ENCODE measurements around the gene MAP3K13. TPM values are rescaled to one million over a fixed set of nuclear protein-coding genes. Genes with fewer than 3 reads are reported as not detected.
A peak's percentile ranks its signal among the peaks of the same experiment; 100 is the strongest.
"Not testable (repeated sequence)": the region's sequence is repeated elsewhere in the genome, so short reads cannot be mapped to it uniquely, and the experiment has no call there.

MAP3K13 gene
- total and polyA plus RNA-seq, 3 experiments from 2014 or later: 14.1 to 41.0 (median 15.2) TPM

DNA sequence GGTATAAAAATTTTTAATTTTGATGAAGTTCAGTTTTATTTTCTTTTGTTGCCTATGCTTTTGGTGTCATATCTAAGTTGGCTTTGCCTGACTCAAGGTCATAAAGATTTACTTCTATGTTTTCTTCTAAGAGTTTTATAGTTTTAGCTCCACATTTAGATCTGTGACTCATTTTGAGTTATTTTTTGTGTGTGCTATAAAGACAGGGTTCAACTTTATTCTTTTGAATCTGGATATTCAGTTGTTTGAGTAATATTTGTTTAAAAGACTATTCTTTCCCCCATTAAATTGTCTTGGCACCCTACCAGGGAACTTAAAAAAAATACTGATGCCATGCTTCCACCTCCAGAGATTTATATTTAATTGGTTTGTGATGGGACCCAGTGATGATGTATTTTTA lies 4.0 kb downstream of the MAP3K13 start:
- no peak overlapping the region for H3K27ac ChIP-seq (ENCODE audit: low read depth, low read length)
- peaks cover 13% of the 10 kb centered on the region for H3K4me1 ChIP-seq (ENCODE audit: insufficient read depth, low read length)
- no peaks in the 10 kb centered on the region for H3K9me3 ChIP-seq (ENCODE audit: low read length)
- no peaks in the 10 kb centered on the region for H3K36me3 ChIP-seq (ENCODE audit: insufficient read depth, low read length)
- no peak overlapping the region for H3K4me3 Mint-ChIP-seq
- no peaks in the 10 kb centered on the region for H3K9me3 Mint-ChIP-seq
- peaks cover 10 to 17% (median 15%) of the 10 kb centered on the region in 3 donors for H3K4me1 Mint-ChIP-seq
- ChIA-PET POLR2A (no interaction called here), CTCF (no interaction called here)
- H3K27me3 ChIP-seq (ENCODE audit: insufficient read depth, low read length, poor library complexity, severe bottlenecking): peaks cover 18% of the 10 kb centered on the region
- peaks cover 29 to 67% of the 10 kb centered on the region in 2 donors for H3K27me3 Mint-ChIP-seq
- no peak for DNase-seq
- no peaks in the 10 kb centered on the region for H3K36me3 Mint-ChIP-seq
- H3K27ac Mint-ChIP-seq: no peak overlapping the region
- H3K4me3 ChIP-seq (ENCODE audit: low read length): no peak overlapping the region

DNA sequence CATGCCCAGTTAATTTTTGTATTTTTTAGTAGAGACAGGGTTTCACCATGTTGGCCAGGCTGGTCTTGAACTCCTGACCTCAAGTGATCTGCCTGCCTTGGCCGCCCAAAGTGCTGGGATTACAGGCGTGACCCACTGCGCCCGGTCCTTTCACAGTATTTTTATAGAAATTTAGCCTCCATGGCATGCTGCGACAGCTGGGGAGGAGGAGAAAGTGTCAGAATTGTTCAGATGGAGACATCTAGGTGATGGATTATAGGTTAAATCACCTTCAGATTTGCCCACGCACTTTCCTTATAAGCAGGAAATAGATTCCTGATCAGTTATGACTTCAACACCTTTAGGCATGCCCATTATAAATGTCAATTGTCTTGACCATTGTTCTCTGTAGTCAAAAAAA lies 7.4 kb downstream of the MAP3K13 start:
- H3K27ac ChIP-seq (ENCODE audit: low read depth, low read length); H3K27ac Mint-ChIP-seq; H3K36me3 ChIP-seq (ENCODE audit: insufficient read depth, low read length); CTCF ChIA-PET; POLR2A ChIA-PET; H3K9me3 Mint-ChIP-seq; H3K4me3 Mint-ChIP-seq; H3K36me3 Mint-ChIP-seq; H3K27me3 ChIP-seq (ENCODE audit: insufficient read depth, low read length, poor library complexity, severe bottlenecking); H3K4me1 Mint-ChIP-seq; H3K4me1 ChIP-seq (ENCODE audit: insufficient read depth, low read length); DNase-seq; H3K4me3 ChIP-seq (ENCODE audit: low read length); H3K9me3 ChIP-seq (ENCODE audit: low read length): not testable (repeated sequence)
- peaks cover 12 to 35% of the 10 kb centered on the region in 2 donors for H3K27me3 Mint-ChIP-seq

DNA sequence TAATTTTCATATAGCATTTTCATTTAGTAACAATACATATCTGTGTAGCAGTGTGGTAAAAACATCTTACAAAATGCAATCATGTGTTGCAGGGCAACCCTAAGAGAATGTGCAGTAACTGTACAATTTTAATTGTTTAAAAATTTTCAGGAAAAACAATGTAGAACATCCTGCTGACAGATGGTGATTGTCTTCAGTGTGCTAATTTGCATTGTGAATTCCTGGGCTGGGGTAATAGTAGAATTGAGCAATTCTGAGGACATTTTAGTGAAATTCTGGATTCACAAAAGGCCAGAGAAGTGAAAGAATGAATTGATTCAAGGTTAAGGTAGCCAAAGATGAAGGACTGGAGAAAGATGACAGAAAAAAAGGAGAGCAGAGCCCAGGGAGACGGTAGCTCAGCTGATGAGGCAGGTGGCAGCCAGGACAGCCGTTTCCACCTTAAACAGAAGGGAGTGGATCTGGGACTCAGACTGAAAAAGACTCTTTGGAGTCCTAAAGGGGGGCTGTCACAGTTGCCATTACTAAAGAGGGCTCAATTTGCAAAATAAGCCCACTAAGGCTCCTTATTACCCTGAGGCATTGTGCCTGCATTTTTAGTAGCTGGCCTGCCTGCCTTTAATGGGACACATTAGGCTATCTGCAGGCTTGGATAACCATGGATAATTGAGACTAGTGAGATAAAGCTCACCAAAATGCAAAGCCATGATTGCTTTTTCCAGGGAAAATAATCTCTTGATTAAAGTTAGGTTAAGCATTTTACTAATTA lies 8.6 kb downstream of the MAP3K13 start:
- H3K4me1 ChIP-seq (ENCODE audit: insufficient read depth, low read length): no peaks in the 10 kb centered on the region
- no peak for DNase-seq
- Mint-ChIP-seq H3K27ac (peak overlapping the region in 1 of 8 donors; percentile 82), H3K4me3 (no peak overlapping the region), H3K27me3 (peaks cover 6 to 24% of the 10 kb centered on the region in 2 donors), H3K9me3 (no peaks in the 10 kb centered on the region), H3K4me1 (no peaks in the 10 kb centered on the region), H3K36me3 (no peaks in the 10 kb centered on the region)
- POLR2A ChIA-PET: no interaction called here
- no peaks in the 10 kb centered on the region for H3K36me3 ChIP-seq (ENCODE audit: insufficient read depth, low read length)
- H3K27ac ChIP-seq (ENCODE audit: low read depth, low read length): no peak overlapping the region
- no peaks in the 10 kb centered on the region for H3K9me3 ChIP-seq (ENCODE audit: low read length)
- CTCF ChIA-PET: no interaction called here
- H3K4me3 ChIP-seq (ENCODE audit: low read length): no peak overlapping the region
- no peaks in the 10 kb centered on the region for H3K27me3 ChIP-seq (ENCODE audit: insufficient read depth, low read length, poor library complexity, severe bottlenecking)

DNA sequence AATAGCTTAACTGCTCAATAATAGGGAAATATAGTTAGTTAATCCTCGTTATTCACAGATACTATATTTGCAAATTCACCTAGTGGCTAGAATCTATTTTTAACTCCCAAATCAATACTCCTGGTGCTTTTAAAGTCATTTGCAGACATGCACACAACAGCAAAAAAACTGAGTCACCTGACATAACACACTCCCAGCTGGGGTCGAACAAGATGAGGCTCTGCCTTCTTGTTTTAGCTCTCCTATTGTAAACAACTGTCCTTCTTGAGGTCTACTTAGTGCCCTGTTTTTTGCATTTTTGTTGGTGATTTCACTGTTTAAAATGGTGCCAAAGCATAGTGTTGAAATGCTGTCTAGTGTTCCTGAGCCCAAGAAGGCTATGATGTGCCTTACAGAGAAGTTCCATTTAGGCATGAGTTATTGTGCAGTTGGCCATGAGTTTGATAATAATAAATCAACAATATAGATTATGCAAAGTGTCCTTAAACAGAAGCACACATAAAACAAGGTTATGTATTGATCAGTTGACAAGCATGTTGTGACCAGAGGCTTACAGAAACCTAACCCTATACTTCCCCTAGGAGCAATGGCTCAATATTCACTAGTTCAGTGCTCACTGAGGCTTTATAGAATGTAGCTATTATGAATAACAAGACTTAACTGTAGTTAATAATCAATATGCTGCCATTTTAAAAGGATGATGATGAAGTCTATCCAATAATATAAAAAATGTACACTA lies 18.6 kb downstream of the MAP3K13 start:
- no peak overlapping the region for H3K4me3 ChIP-seq (ENCODE audit: low read length)
- H3K4me3 Mint-ChIP-seq: no peak overlapping the region
- H3K27me3 ChIP-seq (ENCODE audit: insufficient read depth, low read length, poor library complexity, severe bottlenecking): no peaks in the 10 kb centered on the region
- POLR2A ChIA-PET: no interaction called here
- H3K36me3 Mint-ChIP-seq: no peaks in the 10 kb centered on the region
- H3K27ac ChIP-seq (ENCODE audit: low read depth, low read length): no peak overlapping the region
- peaks cover 6 to 12% of the 10 kb centered on the region in 2 donors for H3K27me3 Mint-ChIP-seq
- no peak overlapping the region for H3K27ac Mint-ChIP-seq
- H3K4me1 Mint-ChIP-seq: no peaks in the 10 kb centered on the region
- no peak for DNase-seq
- H3K36me3 ChIP-seq (ENCODE audit: insufficient read depth, low read length): no peaks in the 10 kb centered on the region
- no peaks in the 10 kb centered on the region for H3K9me3 ChIP-seq (ENCODE audit: low read length)
- CTCF ChIA-PET: no interaction called here
- no peaks in the 10 kb centered on the region for H3K4me1 ChIP-seq (ENCODE audit: insufficient read depth, low read length)
- H3K9me3 Mint-ChIP-seq: peaks cover 0 to 1% (median 0%) of the 10 kb centered on the region in 5 donors

DNA sequence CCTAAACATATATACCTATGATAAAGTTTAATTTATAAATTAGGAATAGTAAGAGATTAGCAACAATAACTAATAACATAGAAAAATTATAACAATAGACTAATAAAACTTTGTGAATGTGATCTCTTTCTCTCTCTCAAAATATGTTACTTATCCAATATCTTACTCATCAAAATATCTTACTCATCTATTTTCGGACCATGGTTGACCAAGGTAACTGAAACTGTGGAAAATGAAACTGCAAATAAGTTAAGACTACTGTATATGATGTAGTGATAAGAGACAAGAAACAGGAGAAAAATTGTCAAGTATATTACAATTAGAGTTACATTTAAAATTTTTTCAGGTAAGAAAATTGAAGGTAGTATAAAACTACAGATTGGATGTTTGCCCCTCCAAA lies 19.2 kb downstream of the MAP3K13 start:
- Histone ChIP-seq H3K4me3 (ENCODE audit: low read length) (no peak overlapping the region), H3K36me3 (ENCODE audit: insufficient read depth, low read length) (no peaks in the 10 kb centered on the region), H3K4me1 (ENCODE audit: insufficient read depth, low read length) (no peaks in the 10 kb centered on the region), H3K27ac (ENCODE audit: low read depth, low read length) (no peak overlapping the region), H3K9me3 (ENCODE audit: low read length) (no peaks in the 10 kb centered on the region), H3K27me3 (ENCODE audit: insufficient read depth, low read length, poor library complexity, severe bottlenecking) (no peaks in the 10 kb centered on the region)
- H3K9me3 Mint-ChIP-seq: peaks cover 0 to 2% (median 0%) of the 10 kb centered on the region in 5 donors
- ChIA-PET POLR2A (no interaction called here), CTCF (no interaction called here)
- no peaks in the 10 kb centered on the region for H3K36me3 Mint-ChIP-seq
- peaks cover 6 to 16% of the 10 kb centered on the region in 2 donors for H3K27me3 Mint-ChIP-seq
- no peak overlapping the region for H3K27ac Mint-ChIP-seq
- H3K4me3 Mint-ChIP-seq: no peak overlapping the region
- no peaks in the 10 kb centered on the region for H3K4me1 Mint-ChIP-seq
- DNase-seq: no peak

DNA sequence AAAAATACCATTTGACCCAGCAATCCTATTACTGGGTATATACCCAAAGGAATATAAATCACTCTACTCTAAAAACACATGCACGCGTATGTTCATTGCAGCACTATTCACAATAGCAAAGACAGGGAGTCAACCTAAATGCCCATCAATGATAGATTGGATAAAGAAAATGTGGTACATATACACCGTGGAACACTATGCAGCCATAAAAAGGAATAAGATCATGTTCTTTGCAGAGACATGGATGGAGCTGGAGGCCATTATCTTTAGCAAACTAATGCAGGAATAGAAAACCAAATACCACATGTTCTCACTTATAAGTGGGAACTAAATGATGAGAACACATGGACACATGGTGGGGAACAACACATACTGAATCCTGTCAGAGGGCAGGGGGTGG lies 23.6 kb downstream of the MAP3K13 start:
- CTCF ChIA-PET; POLR2A ChIA-PET; H3K9me3 Mint-ChIP-seq; H3K36me3 Mint-ChIP-seq; H3K4me3 Mint-ChIP-seq; H3K4me1 ChIP-seq (ENCODE audit: insufficient read depth, low read length); H3K27ac Mint-ChIP-seq; DNase-seq; H3K27ac ChIP-seq (ENCODE audit: low read depth, low read length); H3K27me3 ChIP-seq (ENCODE audit: insufficient read depth, low read length, poor library complexity, severe bottlenecking); H3K36me3 ChIP-seq (ENCODE audit: insufficient read depth, low read length); H3K9me3 ChIP-seq (ENCODE audit: low read length); H3K4me1 Mint-ChIP-seq; H3K4me3 ChIP-seq (ENCODE audit: low read length): not testable (repeated sequence)
- H3K27me3 Mint-ChIP-seq: peaks cover 5 to 12% of the 10 kb centered on the region in 2 donors

DNA sequence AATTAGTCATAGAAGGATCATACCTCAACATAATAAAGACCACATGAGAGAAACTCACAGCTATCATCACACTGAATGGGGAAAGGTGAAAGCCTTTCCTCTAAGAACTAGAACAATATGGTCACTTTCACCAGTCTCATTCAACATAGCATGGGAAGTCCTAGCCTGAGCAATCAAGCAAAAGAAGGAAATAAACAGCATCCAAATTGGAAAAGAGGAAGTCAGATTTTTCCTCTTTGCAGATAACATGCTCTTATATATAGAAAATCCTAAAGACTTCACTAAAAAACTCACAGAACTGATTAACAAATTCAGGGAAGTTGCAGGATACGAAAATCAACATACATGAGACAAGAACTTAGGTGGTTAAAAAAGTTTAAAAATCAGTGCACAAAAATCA lies 24.7 kb downstream of the MAP3K13 start:
- Histone ChIP-seq H3K27ac (ENCODE audit: low read depth, low read length) (no peak overlapping the region), H3K4me1 (ENCODE audit: insufficient read depth, low read length) (no peaks in the 10 kb centered on the region), H3K36me3 (ENCODE audit: insufficient read depth, low read length) (no peaks in the 10 kb centered on the region), H3K4me3 (ENCODE audit: low read length) (no peak overlapping the region), H3K9me3 (ENCODE audit: low read length) (no peaks in the 10 kb centered on the region), H3K27me3 (ENCODE audit: insufficient read depth, low read length, poor library complexity, severe bottlenecking) (no peaks in the 10 kb centered on the region)
- H3K27me3 Mint-ChIP-seq: peaks cover 5 to 12% of the 10 kb centered on the region in 2 donors
- ChIA-PET CTCF (no interaction called here), POLR2A (no interaction called here)
- DNase-seq: no peak
- no peak overlapping the region for H3K27ac Mint-ChIP-seq
- no peak overlapping the region for H3K4me3 Mint-ChIP-seq
- no peaks in the 10 kb centered on the region for H3K36me3 Mint-ChIP-seq
- peaks cover 0 to 2% (median 0%) of the 10 kb centered on the region in 5 donors for H3K9me3 Mint-ChIP-seq
- H3K4me1 Mint-ChIP-seq: no peaks in the 10 kb centered on the region

DNA sequence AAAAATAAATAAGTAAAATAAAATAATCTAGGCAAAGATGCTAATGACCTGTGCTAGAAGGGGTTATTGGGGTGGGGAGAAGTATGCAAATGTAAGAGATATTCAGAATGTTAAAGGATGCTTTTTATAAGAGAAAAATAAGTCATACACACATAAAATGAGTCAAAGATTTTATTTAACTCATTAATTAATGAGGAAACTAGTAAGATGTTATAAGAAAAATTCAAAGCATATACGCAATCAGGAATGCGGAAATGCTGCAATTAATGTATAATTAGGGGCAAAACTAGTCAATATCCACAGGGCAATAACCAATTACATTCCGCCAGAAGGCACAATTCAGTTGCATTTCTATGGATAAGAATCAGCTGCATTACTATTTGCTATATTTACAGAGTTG lies 30.1 kb downstream of the MAP3K13 start:
- Mint-ChIP-seq H3K4me3 (no peak overlapping the region), H3K9me3 (no peaks in the 10 kb centered on the region), H3K4me1 (no peaks in the 10 kb centered on the region), H3K27ac (no peak overlapping the region), H3K27me3 (peaks cover 4% of the 10 kb centered on the region in 2 donors), H3K36me3 (no peaks in the 10 kb centered on the region)
- Histone ChIP-seq H3K27ac (ENCODE audit: low read depth, low read length) (no peak overlapping the region), H3K4me3 (ENCODE audit: low read length) (no peak overlapping the region), H3K9me3 (ENCODE audit: low read length) (no peaks in the 10 kb centered on the region), H3K27me3 (ENCODE audit: insufficient read depth, low read length, poor library complexity, severe bottlenecking) (no peaks in the 10 kb centered on the region), H3K36me3 (ENCODE audit: insufficient read depth, low read length) (no peaks in the 10 kb centered on the region), H3K4me1 (ENCODE audit: insufficient read depth, low read length) (no peaks in the 10 kb centered on the region)
- ChIA-PET CTCF (no interaction called here), POLR2A (no interaction called here)
- DNase-seq: no peak

Measured in CD8-positive, alpha-beta memory T cell (primary cell).